H9 (cell line): ENCODE data around the gene HVCN1. TPM values are rescaled to one million over a fixed set of nuclear protein-coding genes. Genes with fewer than 3 reads are reported as not detected.

Experiments used
- DNase-seq: peaks from one replicate; pipeline ENCODE4 v3.0.0-alpha.2; 2017
- H2AFZ ChIP-seq: one replicate; pipeline ENCODE4 v1.6.1; 2013; ENCODE audit warnings: mild to moderate bottlenecking, low read length, control low read depth, moderate library complexity
- H2AK5ac ChIP-seq: 2 replicates; pipeline ENCODE4 v1.6.1; 2013; ENCODE audit warnings: low read length, control low read depth, mixed read lengths; ENCODE audit not compliant: insufficient read length
- H2BK120ac ChIP-seq: one replicate; pipeline ENCODE4 v1.6.1; 2013; ENCODE audit warnings: low read depth, mild to moderate bottlenecking, low read length, control low read depth, inconsistent platforms; ENCODE audit not compliant: poor library complexity, severe bottlenecking
- H2BK12ac ChIP-seq: 2 replicates; pipeline ENCODE4 v1.6.1; 2013; ENCODE audit warnings: low read length, control low read depth, mixed read lengths, low read depth; ENCODE audit not compliant: insufficient read length
- H2BK15ac ChIP-seq: 2 replicates; pipeline ENCODE4 v1.6.1; 2013; ENCODE audit warnings: low read depth, low read length, control low read depth
- H2BK20ac ChIP-seq: one replicate; pipeline ENCODE4 v1.6.1; 2013; ENCODE audit warnings: low read depth, mild to moderate bottlenecking, low read length, control low read depth, inconsistent platforms; ENCODE audit not compliant: poor library complexity, severe bottlenecking
- H2BK5ac ChIP-seq: 2 replicates; pipeline ENCODE4 v1.6.1; 2013; ENCODE audit warnings: low read length, control low read depth, mixed read lengths; ENCODE audit not compliant: insufficient read length
- H3K14ac ChIP-seq: 2 replicates; pipeline ENCODE4 v1.6.1; 2013; ENCODE audit warnings: low read length, control low read depth; ENCODE audit not compliant: insufficient read depth
- H3K18ac ChIP-seq: 2 replicates; pipeline ENCODE4 v1.6.1; 2013; ENCODE audit warnings: low read depth, mild to moderate bottlenecking, mixed read lengths, low read length, control low read depth; ENCODE audit not compliant: insufficient read length
- H3K23ac ChIP-seq: 2 replicates; pipeline ENCODE4 v1.6.1; 2013; ENCODE audit warnings: low read length, control low read depth, mixed read lengths, low read depth; ENCODE audit not compliant: insufficient read length
- H3K23me2 ChIP-seq: 2 replicates; pipeline ENCODE4 v1.6.1; 2013; ENCODE audit warnings: low read depth, mild to moderate bottlenecking, mixed read lengths, low read length, control low read depth; ENCODE audit not compliant: insufficient read length, poor library complexity, severe bottlenecking
- H3K27ac ChIP-seq: 2 replicates; pipeline ENCODE4 v1.5.1; 2013; ENCODE audit warnings: low read length, control low read depth, mixed read lengths, low read depth; ENCODE audit not compliant: insufficient read length
- H3K27me3 ChIP-seq: 2 replicates; pipeline ENCODE4 v1.6.1; 2013; ENCODE audit warnings: low read length, control low read depth, inconsistent platforms; ENCODE audit not compliant: insufficient read depth
- H3K4ac ChIP-seq: 2 replicates; pipeline ENCODE4 v1.6.1; 2013; ENCODE audit warnings: low read depth, mild to moderate bottlenecking, control low read depth, inconsistent platforms, low read length, moderate library complexity
- H3K4me1 ChIP-seq: 2 replicates; pipeline ENCODE4 v1.6.1; 2013; ENCODE audit warnings: low read length, control low read depth, inconsistent platforms; ENCODE audit not compliant: insufficient read depth
- H3K4me2 ChIP-seq: 2 replicates; pipeline ENCODE4 v1.6.1; 2013; ENCODE audit warnings: low read length, control low read depth, mixed read lengths; ENCODE audit not compliant: insufficient read length, insufficient read depth
- H3K56ac ChIP-seq: 2 replicates; pipeline ENCODE4 v1.6.1; 2013; ENCODE audit warnings: low read depth, mild to moderate bottlenecking, mixed read lengths, low read length, control low read depth; ENCODE audit not compliant: insufficient read length
- H3K79me1 ChIP-seq: 2 replicates; pipeline ENCODE4 v1.6.1; 2013; ENCODE audit warnings: low read depth, mild to moderate bottlenecking, moderate library complexity, low read length, control low read depth, inconsistent platforms; ENCODE audit not compliant: insufficient read depth, poor library complexity, severe bottlenecking
- H3K79me2 ChIP-seq: 2 replicates; pipeline ENCODE4 v1.6.1; 2013; ENCODE audit warnings: low read length, control low read depth, inconsistent platforms; ENCODE audit not compliant: insufficient read depth
- H3K9ac ChIP-seq: 2 replicates; pipeline ENCODE4 v1.6.1; 2013; ENCODE audit warnings: low read length, control low read depth, mixed read lengths; ENCODE audit not compliant: insufficient read length; ENCODE audit errors: extremely low read depth
- H3K9me3 ChIP-seq: one replicate; pipeline ENCODE4 v1.6.1; 2013; ENCODE audit warnings: low read depth, low read length, inconsistent platforms; ENCODE audit not compliant: control insufficient read depth
- H3T11ph ChIP-seq: one replicate; pipeline ENCODE4 v1.6.1; 2013; ENCODE audit warnings: mild to moderate bottlenecking, low read length, control low read depth, inconsistent platforms
- H4K20me1 ChIP-seq: one replicate; pipeline ENCODE4 v1.6.1; 2013; ENCODE audit not compliant: control insufficient read depth, insufficient read length, insufficient read depth
- H4K5ac ChIP-seq: 2 replicates; pipeline ENCODE4 v1.6.1; 2013; ENCODE audit warnings: low read depth, mild to moderate bottlenecking, mixed read lengths, low read length, control low read depth; ENCODE audit not compliant: insufficient read length
- H4K8ac ChIP-seq: replicated peaks from 2 replicates; pipeline ENCODE4 v1.6.1; 2013; ENCODE audit warnings: low read length, control low read depth, mixed read lengths, low read depth; ENCODE audit not compliant: insufficient read length
- H4K91ac ChIP-seq: 2 replicates; pipeline ENCODE4 v1.6.1; 2013; ENCODE audit warnings: low read depth, mild to moderate bottlenecking, moderate library complexity, mixed read lengths, low read length, control low read depth; ENCODE audit not compliant: insufficient read length
- H3K27ac Mint-ChIP-seq, 3 experiments: 2 replicates in 2 of 3; 3 replicates in 1 of 3; pipeline ENCODE4 v1.8.0; 2020 to 2021; ENCODE audit warnings: mixed read lengths in 3 of 3, mild to moderate bottlenecking in 1 of 3, moderate library complexity in 1 of 3
- H3K27me3 Mint-ChIP-seq: 2 replicates; pipeline ENCODE4 v1.8.0; 2021; ENCODE audit warnings: low read depth, mild to moderate bottlenecking, moderate library complexity, mixed read lengths
- H3K36me3 Mint-ChIP-seq, 3 experiments: 2 replicates in 2 of 3; 3 replicates in 1 of 3; pipeline ENCODE4 v1.8.0; 2020 to 2021; ENCODE audit warnings: low read depth in 3 of 3, mixed read lengths in 3 of 3; ENCODE audit not compliant: insufficient read depth in 1 of 3
- H3K4me1 Mint-ChIP-seq, 2 experiments: 2 replicates each; pipeline ENCODE4 v1.8.0; 2020; ENCODE audit warnings: mixed read lengths in 2 of 2
- H3K4me3 Mint-ChIP-seq, 2 experiments: 2 replicates in 1 of 2; 3 replicates in 1 of 2; pipeline ENCODE4 v1.8.0; 2020 to 2021; ENCODE audit warnings: mild to moderate bottlenecking in 2 of 2, mixed read lengths in 2 of 2, moderate library complexity in 1 of 2
- H3K9me3 Mint-ChIP-seq, 2 experiments: 2 replicates in 1 of 2; 3 replicates in 1 of 2; pipeline ENCODE4 v1.8.0; 2020; ENCODE audit warnings: mild to moderate bottlenecking in 2 of 2, mixed read lengths in 2 of 2, moderate library complexity in 1 of 2
- WGBS: extraction: QIAGEN DNeasy Blood & Tissue Kit; methylation state at CpG from one replicate; pipeline ENCODE4 v1.1.7; 2013; ENCODE audit warnings: missing lambda C conversion rate, low lambda C conversion rate, mixed read lengths; ENCODE audit not compliant: insufficient read length; ENCODE audit errors: extremely low coverage; 5-methylcytosine and 5-hydroxymethylcytosine counted together
- total RNA-seq: library from RNA; stranded (reverse); gene quantifications from 2 replicates; pipeline ENCODE4 v1.2.1, GENCODE V29; 2021
- TF ChIP-seq, protein P1 (sequence below): fragments of 200-600 bp; sonication (generic); conservative IDR thresholded peaks from 3 replicates; pipeline ENCODE4 v1.8.0; 2021; ENCODE audit warnings: antibody characterized with exemption, mild to moderate bottlenecking

HVCN1 gene
- total RNA-seq, 1 experiment from 2014 or later = 5.2 TPM

DNA sequence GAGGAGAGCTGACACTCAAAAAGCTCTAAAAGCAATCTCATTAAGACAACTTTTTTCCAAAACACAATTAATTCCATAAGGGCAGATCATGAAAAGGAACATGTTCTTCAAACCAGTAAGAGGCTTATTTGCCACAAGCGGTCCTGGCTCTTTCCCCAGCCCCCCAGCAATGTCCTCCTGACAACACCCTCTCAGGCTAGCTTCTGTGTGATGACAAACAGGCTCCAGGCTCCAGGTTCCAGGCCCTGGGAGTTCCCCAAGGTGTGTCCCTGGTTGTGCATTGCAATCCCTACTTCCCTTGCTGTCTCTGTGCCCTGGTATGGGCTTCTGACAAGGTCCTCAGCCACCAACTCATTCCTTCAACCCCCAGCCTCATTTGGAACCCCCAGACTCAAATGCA lies 8.9 kb downstream of the HVCN1 start:
- H3K9me3 ChIP-seq = no peaks in the 10 kb centered on the region
- Mint-ChIP-seq H3K36me3 (peaks cover 0 to 3% (median 0%) of the 10 kb centered on the region in 3 experiments; a peak in 3 of 7 replicates), H3K4me3 (no peak overlapping the region), H3K27me3 (no peaks in the 10 kb centered on the region), H3K9me3 (no peaks in the 10 kb centered on the region; a peak in 2 of 5 replicates), H3K27ac (no peak overlapping the region), H3K4me1 (peaks cover 6 to 9% of the 10 kb centered on the region in 2 experiments)
- no peak overlapping the region for H3K56ac ChIP-seq
- no peak overlapping the region for H3K27ac ChIP-seq
- WGBS = no CpG with 5 or more reads among the region's 1 CpG
- no peaks in the 10 kb centered on the region for H3K79me1 ChIP-seq
- no peak for DNase-seq
- H2BK12ac ChIP-seq = no peak overlapping the region
- TF ChIP-seq, protein P1, sequence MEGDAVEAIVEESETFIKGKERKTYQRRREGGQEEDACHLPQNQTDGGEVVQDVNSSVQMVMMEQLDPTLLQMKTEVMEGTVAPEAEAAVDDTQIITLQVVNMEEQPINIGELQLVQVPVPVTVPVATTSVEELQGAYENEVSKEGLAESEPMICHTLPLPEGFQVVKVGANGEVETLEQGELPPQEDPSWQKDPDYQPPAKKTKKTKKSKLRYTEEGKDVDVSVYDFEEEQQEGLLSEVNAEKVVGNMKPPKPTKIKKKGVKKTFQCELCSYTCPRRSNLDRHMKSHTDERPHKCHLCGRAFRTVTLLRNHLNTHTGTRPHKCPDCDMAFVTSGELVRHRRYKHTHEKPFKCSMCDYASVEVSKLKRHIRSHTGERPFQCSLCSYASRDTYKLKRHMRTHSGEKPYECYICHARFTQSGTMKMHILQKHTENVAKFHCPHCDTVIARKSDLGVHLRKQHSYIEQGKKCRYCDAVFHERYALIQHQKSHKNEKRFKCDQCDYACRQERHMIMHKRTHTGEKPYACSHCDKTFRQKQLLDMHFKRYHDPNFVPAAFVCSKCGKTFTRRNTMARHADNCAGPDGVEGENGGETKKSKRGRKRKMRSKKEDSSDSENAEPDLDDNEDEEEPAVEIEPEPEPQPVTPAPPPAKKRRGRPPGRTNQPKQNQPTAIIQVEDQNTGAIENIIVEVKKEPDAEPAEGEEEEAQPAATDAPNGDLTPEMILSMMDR = no peak
- no peak overlapping the region for H2AK5ac ChIP-seq
- H4K91ac ChIP-seq = no peak overlapping the region
- no peak overlapping the region for H2BK5ac ChIP-seq
- H3K27me3 ChIP-seq = no peaks in the 10 kb centered on the region
- no peak overlapping the region; the same call in 1 of the 2 replicates for H2BK15ac ChIP-seq
- H3K9ac ChIP-seq = no peak overlapping the region
- H3K18ac ChIP-seq = no peak overlapping the region
- no peak overlapping the region for H3K4ac ChIP-seq
- no peak overlapping the region for H3K4me2 ChIP-seq
- no peaks in the 10 kb centered on the region for H3K79me2 ChIP-seq
- H2AFZ ChIP-seq = no peak overlapping the region
- no peaks in the 10 kb centered on the region for H4K20me1 ChIP-seq
- no peak overlapping the region for H2BK120ac ChIP-seq
- H3K14ac ChIP-seq = no peak overlapping the region
- no peak overlapping the region for H3K23ac ChIP-seq
- H3K23me2 ChIP-seq = no peaks in the 10 kb centered on the region
- H3K4me1 ChIP-seq = no peaks in the 10 kb centered on the region
- no peak overlapping the region for H4K5ac ChIP-seq
- no peak overlapping the region for H4K8ac ChIP-seq
- H2BK20ac ChIP-seq = no peak overlapping the region
- no peak overlapping the region for H3T11ph ChIP-seq
